GM19455 (cell line): ENCODE measurements around the gene FAM162A.

Experiments used
- ATAC-seq: cut with Tn5 transposase; IDR thresholded peaks from one replicate; pipeline ENCODE4 v1.9.1; 2021; ENCODE audit not compliant: unreplicated experiment

The FAM162A gene

GRCh38 chr3:122382888-122383666, 905 bp upstream of the FAM162A start, which contains the start of gene MIX23:
TSS of gene MIX23 (minus strand) at chr3:122383231. CDS start at chr3:122383224, 7 bp downstream.
- peak; percentile 44 for ATAC-seq

- ATAC-seq = no peak
Measured at GRCh38 chr3:122387709-122388108, 3.7 kb downstream of the FAM162A start.

- ATAC-seq = no peak
Measured at GRCh38 chr3:122389197-122389596, 5.2 kb downstream of the FAM162A start.

GRCh38 chr3:122389892-122390291, 5.9 kb downstream of the FAM162A start:
- no peak for ATAC-seq

- no peak for ATAC-seq
Measured at GRCh38 chr3:122390665-122391064, 6.7 kb downstream of the FAM162A start.

GRCh38 chr3:122391681-122392446, 7.9 kb downstream of the FAM162A start:
- ATAC-seq = no peak

- no peak for ATAC-seq
Measured at GRCh38 chr3:122392868-122393844, 9.2 kb downstream of the FAM162A start.

GRCh38 chr3:122394173-122394572, 10.2 kb downstream of the FAM162A start:
- ATAC-seq = no peak

GRCh38 chr3:122395582-122395981, 11.6 kb downstream of the FAM162A start:
- no peak for ATAC-seq

GRCh38 chr3:122396511-122396910, 12.5 kb downstream of the FAM162A start:
- no peak for ATAC-seq

- no peak for ATAC-seq
Measured at GRCh38 chr3:122397201-122397600, 13.2 kb downstream of the FAM162A start.

GRCh38 chr3:122398920-122399319, 14.9 kb downstream of the FAM162A start:
- no peak for ATAC-seq

- ATAC-seq = no peak
Measured at GRCh38 chr3:122403489-122403888, 19.5 kb downstream of the FAM162A start.

- ATAC-seq = no peak
Measured at GRCh38 chr3:122405015-122405414, 21.0 kb downstream of the FAM162A start.

- no peak for ATAC-seq
Measured at GRCh38 chr3:122406198-122406597, 22.2 kb downstream of the FAM162A start.

GRCh38 chr3:122407946-122408345, 24.0 kb downstream of the FAM162A start:
- ATAC-seq = no peak

GRCh38 chr3:122409446-122409845, 25.5 kb downstream of the FAM162A start:
- no peak for ATAC-seq

- no peak for ATAC-seq
Measured at GRCh38 chr3:122410111-122410510, 26.1 kb downstream of the FAM162A start.

GRCh38 chr3:122410639-122411038, 26.7 kb downstream of the FAM162A start:
- no peak for ATAC-seq

GRCh38 chr3:122414391-122414790, 30.4 kb downstream of the FAM162A start:
- no peak for ATAC-seq
